OCI-LY7 (cell line): ENCODE results near the gene AHNAK2. TPM values are rescaled to one million over a fixed set of nuclear protein-coding genes. Genes with fewer than 3 reads are reported as not detected.

Experiments
- BruUV-seq: library from RNA; stranded (reverse); fragments of 400-500 nt; replicated peaks from 2 replicates; lab custom pipeline; 2021; lab: Mats Ljungman, UMichigan
- CTCF ChIA-PET: fragments of 300-600 bp; sonication (Branson Sonifier 250); formaldehyde crosslinking; loops from one replicate; lab custom pipeline; 2022; ENCODE audit warnings: antibody characterized with exemption; ENCODE audit not compliant: unreplicated experiment; lab: Charles Lee
- POLR2A ChIA-PET: fragments of 300-600 bp; sonication (Branson Sonifier 250); formaldehyde crosslinking; loops from one replicate; lab custom pipeline; 2022; ENCODE audit warnings: antibody characterized with exemption; lab: Charles Lee
- DNase-seq: peaks from one replicate; pipeline ENCODE4 v3.0.0-alpha.2; 2015; ENCODE audit warnings: low spot score
- H2AFZ ChIP-seq: fragments of 200-600 bp; sonication (generic), shearing (Covaris generic); 2 replicates; pipeline ENCODE4 v1.6.1; 2014; ENCODE audit warnings: mild to moderate bottlenecking, antibody characterized with exemption, low read length, moderate library complexity
- H3K27ac ChIP-seq: fragments of 200-600 bp; sonication (generic); 2 replicates; pipeline ENCODE4 v1.5.1; 2014; ENCODE audit warnings: mixed run types, low read depth, mild to moderate bottlenecking, moderate library complexity, low read length, inconsistent platforms; ENCODE audit not compliant: poor library complexity, severe bottlenecking
- H3K36me3 ChIP-seq: fragments of 200-600 bp; sonication (generic); 2 replicates; pipeline ENCODE4 v1.6.1; 2014; ENCODE audit warnings: mild to moderate bottlenecking, antibody characterized with exemption, low read length, moderate library complexity, mixed read lengths; ENCODE audit not compliant: insufficient read depth
- H3K4me1 ChIP-seq: fragments of 200-600 bp; sonication (generic); 2 replicates; pipeline ENCODE4 v1.5.1; 2014; ENCODE audit warnings: mild to moderate bottlenecking, low read length; ENCODE audit not compliant: insufficient read depth, poor library complexity, severe bottlenecking
- H3K4me2 ChIP-seq: fragments of 200-600 bp; sonication (generic); 2 replicates; pipeline ENCODE4 v1.6.1; 2014; ENCODE audit warnings: mild to moderate bottlenecking, low read length
- H3K4me3 ChIP-seq: fragments of 200-600 bp; sonication (generic); 2 replicates; pipeline ENCODE4 v1.5.1; 2014; ENCODE audit warnings: mild to moderate bottlenecking, low read depth, low read length; ENCODE audit not compliant: poor library complexity, severe bottlenecking
- H3K79me2 ChIP-seq: fragments of 200-600 bp; sonication (generic); 2 replicates; pipeline ENCODE4 v1.6.1; 2016; ENCODE audit warnings: low read depth, mild to moderate bottlenecking, low read length, moderate library complexity, mixed read lengths; ENCODE audit not compliant: insufficient read depth
- H3K9me2 ChIP-seq: fragments of 200-600 bp; sonication (generic); 2 replicates; pipeline ENCODE4 v1.6.1; 2016; ENCODE audit warnings: mild to moderate bottlenecking, low read length, mixed read lengths; ENCODE audit not compliant: insufficient read depth
- H3K9me3 ChIP-seq: fragments of 200-600 bp; sonication (generic); 2 replicates; pipeline ENCODE4 v1.6.1; 2014; ENCODE audit warnings: mild to moderate bottlenecking, mixed run types, low read length, mixed read lengths
- H4K20me1 ChIP-seq: fragments of 200-600 bp; sonication (generic); 2 replicates; pipeline ENCODE4 v1.6.1; 2014; ENCODE audit warnings: mild to moderate bottlenecking, antibody characterized with exemption, low read length, moderate library complexity, mixed read lengths; ENCODE audit not compliant: insufficient read depth
- EZH2phosphoT487 ChIP-seq: fragments of 200-600 bp; sonication (generic); IDR thresholded peaks from 2 replicates; pipeline ENCODE4 v1.6.1; 2018; ENCODE audit warnings: low read depth, borderline replicate concordance, mild to moderate bottlenecking, mixed run types, antibody characterized with exemption, low read length, moderate library complexity, mixed read lengths
- intact Hi-C: fragments of 100-400 bp; cut with micrococcal nuclease; formaldehyde crosslinking; loops from one replicate; pipeline ENCODE4 v1.10.0; 2022; ENCODE audit not compliant: unreplicated experiment
- total RNA-seq, 2 experiments: library from RNA; depleted of rRNA in 1 of 2; stranded (reverse); fragments of >200 nt in 1 of 2; shearing (Covaris generic) in 1 of 2; gene quantifications; 2 replicates each; pipeline ENCODE4 v1.2.3, GENCODE V29; 2014 to 2022
- TF ChIP-seq, protein P1 (sequence below): fragments of 200-600 bp; sonication (generic); conservative IDR thresholded peaks from 2 replicates; pipeline ENCODE4 v1.5.1; 2014; ENCODE audit warnings: mild to moderate bottlenecking, antibody characterized with exemption, low read length, moderate library complexity, mixed read lengths

The AHNAK2 gene
- total RNA-seq, 2 experiments from 2014 or later: 0.61 TPM; not detected in 1

DNA sequence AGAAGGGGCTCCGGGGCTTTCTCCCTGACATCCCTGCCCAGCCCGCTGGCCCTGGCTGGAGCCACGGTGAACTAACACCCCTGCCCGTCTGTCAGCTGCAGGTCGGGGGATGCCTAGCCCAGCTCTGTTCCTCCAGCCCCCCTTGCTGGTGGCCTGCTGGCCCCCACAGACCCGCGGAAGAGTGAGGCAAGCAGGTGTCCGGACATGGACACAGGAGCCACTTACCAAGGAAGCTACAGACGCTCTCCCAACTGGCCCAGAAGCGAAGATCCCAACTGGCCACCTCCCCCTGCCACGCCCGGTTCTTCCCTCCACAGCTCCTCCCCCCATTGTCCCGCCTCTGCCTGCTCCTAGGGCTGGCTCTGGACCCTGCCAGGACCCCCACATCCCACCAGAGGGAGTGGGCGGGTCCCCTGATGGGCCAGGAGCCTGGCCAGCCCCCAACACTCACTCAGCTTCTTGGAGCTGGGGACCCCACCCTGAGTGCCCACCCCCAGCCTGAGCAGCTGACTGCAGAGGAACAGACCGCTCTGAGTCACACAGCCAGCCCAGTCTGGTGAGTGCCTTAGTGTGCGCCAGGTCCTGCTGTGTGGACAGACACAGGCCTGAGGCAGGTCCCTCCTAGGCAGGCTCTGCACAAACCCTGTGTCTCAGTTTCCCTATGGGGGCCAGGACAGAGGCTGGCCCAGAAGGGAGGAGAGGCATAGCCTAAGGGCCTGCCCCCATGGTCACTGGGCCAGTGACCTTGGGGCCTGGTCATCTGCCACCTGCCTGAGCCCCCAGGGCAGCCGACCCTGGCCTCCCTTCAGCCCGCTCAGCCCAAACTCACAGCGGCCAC, 7.7 kb downstream of the AHNAK2 start:
- intact Hi-C loops: no loop called here
- CTCF ChIA-PET: interaction anchor here (0.9 kb wide), 1 partner anchor 76 kb away, joined by 4 read pairs; no protein-coding TSS in a partner anchor
- POLR2A ChIA-PET: no interaction called here
- Histone ChIP-seq H3K9me3 (no peaks in the 10 kb centered on the region), H3K4me1 (peaks cover 19% of the 10 kb centered on the region), H4K20me1 (no peaks in the 10 kb centered on the region), H3K79me2 (no peaks in the 10 kb centered on the region), H3K36me3 (no peaks in the 10 kb centered on the region), H3K27ac (no peak overlapping the region), H3K4me3 (no peak overlapping the region), H2AFZ (no peak overlapping the region), H3K9me2 (no peaks in the 10 kb centered on the region), H3K4me2 (no peak overlapping the region)
- no TSS peak for BruUV-seq
- TF ChIP-seq, protein P1, sequence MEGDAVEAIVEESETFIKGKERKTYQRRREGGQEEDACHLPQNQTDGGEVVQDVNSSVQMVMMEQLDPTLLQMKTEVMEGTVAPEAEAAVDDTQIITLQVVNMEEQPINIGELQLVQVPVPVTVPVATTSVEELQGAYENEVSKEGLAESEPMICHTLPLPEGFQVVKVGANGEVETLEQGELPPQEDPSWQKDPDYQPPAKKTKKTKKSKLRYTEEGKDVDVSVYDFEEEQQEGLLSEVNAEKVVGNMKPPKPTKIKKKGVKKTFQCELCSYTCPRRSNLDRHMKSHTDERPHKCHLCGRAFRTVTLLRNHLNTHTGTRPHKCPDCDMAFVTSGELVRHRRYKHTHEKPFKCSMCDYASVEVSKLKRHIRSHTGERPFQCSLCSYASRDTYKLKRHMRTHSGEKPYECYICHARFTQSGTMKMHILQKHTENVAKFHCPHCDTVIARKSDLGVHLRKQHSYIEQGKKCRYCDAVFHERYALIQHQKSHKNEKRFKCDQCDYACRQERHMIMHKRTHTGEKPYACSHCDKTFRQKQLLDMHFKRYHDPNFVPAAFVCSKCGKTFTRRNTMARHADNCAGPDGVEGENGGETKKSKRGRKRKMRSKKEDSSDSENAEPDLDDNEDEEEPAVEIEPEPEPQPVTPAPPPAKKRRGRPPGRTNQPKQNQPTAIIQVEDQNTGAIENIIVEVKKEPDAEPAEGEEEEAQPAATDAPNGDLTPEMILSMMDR: no peak
- no peak for TF ChIP-seq EZH2phosphoT487
- DNase-seq: no peak

DNA sequence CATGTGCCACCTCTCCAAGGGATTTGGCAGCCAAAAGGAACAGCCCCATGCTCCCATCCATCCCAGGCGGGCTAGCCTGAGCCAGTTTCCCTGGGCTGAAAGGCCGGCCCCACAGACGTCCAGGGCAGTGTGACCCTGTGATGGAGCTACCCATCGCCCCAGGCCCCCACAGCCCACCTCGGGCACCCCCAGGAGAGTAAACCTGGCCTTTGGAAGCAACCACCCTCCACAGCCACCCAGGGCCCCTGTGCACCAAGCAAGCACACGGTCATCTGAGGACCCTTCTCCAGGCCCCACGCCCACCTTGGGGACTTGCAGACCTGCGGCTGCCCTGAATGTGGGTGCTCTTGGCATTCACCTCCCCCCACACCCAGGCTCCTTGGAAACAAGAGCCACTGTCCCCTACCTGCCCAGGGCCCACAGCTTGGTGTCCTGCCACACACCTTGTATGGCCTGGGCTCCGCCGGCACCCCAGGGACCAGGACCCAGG, 8.4 kb downstream of the AHNAK2 start:
- DNase-seq: no peak
- Histone ChIP-seq H3K9me2 (no peaks in the 10 kb centered on the region), H4K20me1 (no peaks in the 10 kb centered on the region), H3K4me2 (no peak overlapping the region), H3K36me3 (no peaks in the 10 kb centered on the region), H2AFZ (no peak overlapping the region), H3K4me1 (peaks cover 19% of the 10 kb centered on the region), H3K4me3 (no peak overlapping the region), H3K9me3 (no peaks in the 10 kb centered on the region), H3K27ac (no peak overlapping the region), H3K79me2 (no peaks in the 10 kb centered on the region)
- intact Hi-C loops: loop anchor here (2.0 kb wide), 1 partner anchor 73 kb away; no protein-coding TSS in a partner anchor
- no peak for TF ChIP-seq EZH2phosphoT487
- TF ChIP-seq, protein P1: no peak
- ChIA-PET CTCF (interaction anchor here (0.9 kb wide), 1 partner anchor 77 kb away, joined by 4 read pairs; no protein-coding TSS in a partner anchor), POLR2A (interaction anchor here (0.9 kb wide), 1 partner anchor 76 kb away, joined by 6 read pairs; no protein-coding TSS in a partner anchor)
- no TSS peak for BruUV-seq
